Calu3 (cell line): Measurements from ENCODE around the gene RYR3. TPM values are rescaled to one million over a fixed set of nuclear protein-coding genes. Genes with fewer than 3 reads are reported as not detected.

Experiments
- BruUV-seq: library from RNA; stranded (reverse); fragments of 400-500 nt; replicated peaks from 2 replicates; lab custom pipeline; 2021; lab: Mats Ljungman, UMichigan
- CTCF ChIA-PET: fragments of 300-600 bp; sonication (Branson Sonifier 250); formaldehyde crosslinking; loops from one replicate; lab custom pipeline; 2022; ENCODE audit warnings: antibody characterized with exemption; lab: Charles Lee
- DNase-seq: peaks from one replicate; pipeline ENCODE4 v3.0.0; 2022
- H3K27ac Mint-ChIP-seq: one replicate; pipeline ENCODE4 v1.8.0; 2022; ENCODE audit warnings: mixed read lengths; ENCODE audit not compliant: unreplicated experiment
- H3K27me3 Mint-ChIP-seq: one replicate; pipeline ENCODE4 v1.8.0; 2022; ENCODE audit warnings: mixed read lengths; ENCODE audit not compliant: unreplicated experiment
- H3K36me3 Mint-ChIP-seq: one replicate; pipeline ENCODE4 v1.8.0; 2022; ENCODE audit warnings: mild to moderate bottlenecking, moderate library complexity, mixed read lengths; ENCODE audit not compliant: insufficient read depth, unreplicated experiment
- H3K4me1 Mint-ChIP-seq: one replicate; pipeline ENCODE4 v1.8.0; 2022; ENCODE audit warnings: mild to moderate bottlenecking, low read depth, mixed read lengths; ENCODE audit not compliant: unreplicated experiment
- H3K4me3 Mint-ChIP-seq: one replicate; pipeline ENCODE4 v1.8.0; 2022; ENCODE audit warnings: mild to moderate bottlenecking, low read depth, moderate library complexity, mixed read lengths; ENCODE audit not compliant: unreplicated experiment
- H3K9me3 Mint-ChIP-seq: one replicate; pipeline ENCODE4 v1.8.0; 2022; ENCODE audit warnings: low read depth, mixed read lengths; ENCODE audit not compliant: unreplicated experiment
- intact Hi-C: fragments of 100-400 bp; cut with micrococcal nuclease; formaldehyde crosslinking; loops from one replicate; pipeline ENCODE4 v1.10.0; 2022; ENCODE audit not compliant: unreplicated experiment
- total RNA-seq: library from RNA; stranded (reverse); gene quantifications from 2 replicates; pipeline ENCODE4 v1.2.3, GENCODE V29; 2022
- TF ChIP-seq, protein P1 (sequence below): fragments of 200-600 bp; IDR thresholded peaks from one replicate; pipeline ENCODE4 v1.8.0; 2022; ENCODE audit warnings: antibody characterized with exemption; ENCODE audit not compliant: unreplicated experiment

Gene RYR3
- total RNA-seq, 1 experiment from 2014 or later = not detected

GRCh38 chr15:33384307-33384706, 73.5 kb downstream of the RYR3 start:
- Mint-ChIP-seq H3K9me3 (no peaks in the 10 kb centered on the region), H3K36me3 (no peaks in the 10 kb centered on the region), H3K27me3 (peaks cover 23% of the 10 kb centered on the region), H3K27ac (no peak overlapping the region), H3K4me1 (no peaks in the 10 kb centered on the region), H3K4me3 (no peak overlapping the region)
- no TSS peak for BruUV-seq
- TF ChIP-seq, protein P1, sequence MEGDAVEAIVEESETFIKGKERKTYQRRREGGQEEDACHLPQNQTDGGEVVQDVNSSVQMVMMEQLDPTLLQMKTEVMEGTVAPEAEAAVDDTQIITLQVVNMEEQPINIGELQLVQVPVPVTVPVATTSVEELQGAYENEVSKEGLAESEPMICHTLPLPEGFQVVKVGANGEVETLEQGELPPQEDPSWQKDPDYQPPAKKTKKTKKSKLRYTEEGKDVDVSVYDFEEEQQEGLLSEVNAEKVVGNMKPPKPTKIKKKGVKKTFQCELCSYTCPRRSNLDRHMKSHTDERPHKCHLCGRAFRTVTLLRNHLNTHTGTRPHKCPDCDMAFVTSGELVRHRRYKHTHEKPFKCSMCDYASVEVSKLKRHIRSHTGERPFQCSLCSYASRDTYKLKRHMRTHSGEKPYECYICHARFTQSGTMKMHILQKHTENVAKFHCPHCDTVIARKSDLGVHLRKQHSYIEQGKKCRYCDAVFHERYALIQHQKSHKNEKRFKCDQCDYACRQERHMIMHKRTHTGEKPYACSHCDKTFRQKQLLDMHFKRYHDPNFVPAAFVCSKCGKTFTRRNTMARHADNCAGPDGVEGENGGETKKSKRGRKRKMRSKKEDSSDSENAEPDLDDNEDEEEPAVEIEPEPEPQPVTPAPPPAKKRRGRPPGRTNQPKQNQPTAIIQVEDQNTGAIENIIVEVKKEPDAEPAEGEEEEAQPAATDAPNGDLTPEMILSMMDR = no peak
- CTCF ChIA-PET = no interaction called here
- intact Hi-C loops = no loop called here
- DNase-seq = no peak

- Mint-ChIP-seq H3K4me3 (no peak overlapping the region), H3K9me3 (no peaks in the 10 kb centered on the region), H3K27ac (no peak overlapping the region), H3K36me3 (no peaks in the 10 kb centered on the region), H3K4me1 (no peaks in the 10 kb centered on the region), H3K27me3 (peaks cover 36% of the 10 kb centered on the region)
- CTCF ChIA-PET = no interaction called here
- no TSS peak for BruUV-seq
- no peak for DNase-seq
- intact Hi-C loops = no loop called here
- TF ChIP-seq, protein P1 = no peak
Measured at GRCh38 chr15:33392453-33392852, 81.7 kb downstream of the RYR3 start.

DNA sequence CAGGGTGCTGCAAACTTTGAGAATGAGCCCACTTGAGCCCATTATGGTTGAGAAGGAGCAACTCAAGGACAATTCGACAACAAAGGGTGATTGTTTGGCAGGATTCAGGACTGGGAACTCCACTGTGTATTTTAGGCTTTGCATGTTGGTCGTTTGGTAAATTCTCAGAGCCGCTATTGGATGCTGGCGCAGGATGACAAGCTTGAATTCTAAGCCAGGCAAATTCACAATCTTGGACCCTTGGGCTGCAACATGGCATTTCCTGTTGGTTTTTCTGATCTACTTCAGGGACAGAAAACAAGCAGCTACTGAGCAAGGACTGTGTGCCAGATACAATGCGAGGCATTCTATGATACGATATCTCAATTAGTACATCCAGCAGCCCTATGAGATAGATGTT, 82.8 kb downstream of the RYR3 start:
- TF ChIP-seq, protein P1 = no peak
- H3K27ac Mint-ChIP-seq = no peak overlapping the region
- H3K36me3 Mint-ChIP-seq = no peaks in the 10 kb centered on the region
- H3K27me3 Mint-ChIP-seq = peaks cover 31% of the 10 kb centered on the region
- H3K9me3 Mint-ChIP-seq = no peaks in the 10 kb centered on the region
- no TSS peak for BruUV-seq
- no peak for DNase-seq
- CTCF ChIA-PET = no interaction called here
- no peak overlapping the region for H3K4me3 Mint-ChIP-seq
- no peaks in the 10 kb centered on the region for H3K4me1 Mint-ChIP-seq
- intact Hi-C loops = no loop called here

- Mint-ChIP-seq H3K4me3 (no peak overlapping the region), H3K27ac (no peak overlapping the region), H3K36me3 (no peaks in the 10 kb centered on the region), H3K4me1 (no peaks in the 10 kb centered on the region), H3K27me3 (peaks cover 27% of the 10 kb centered on the region), H3K9me3 (no peaks in the 10 kb centered on the region)
- no TSS peak for BruUV-seq
- TF ChIP-seq, protein P1 = no peak
- no peak for DNase-seq
- intact Hi-C loops = no loop called here
- CTCF ChIA-PET = interaction anchor here (0.5 kb wide), 1 partner anchor 299 kb away, joined by 4 read pairs; no protein-coding TSS in a partner anchor
Measured at GRCh38 chr15:33395321-33395720, 84.6 kb downstream of the RYR3 start.
